Endometrial microvascular endothelial cells (primary cell): ENCODE data around the gene SIK2. TPM values are rescaled to one million over a fixed set of nuclear protein-coding genes. Genes with fewer than 3 reads are reported as not detected.
"Not testable (repeated sequence)": the region's sequence is repeated elsewhere in the genome, so short reads cannot be mapped to it uniquely, and the experiment has no call there.

ENCODE experiments used
- in situ Hi-C: cut with HindIII; loops from 2 replicates; pipeline ENCODE4 v1.10.0; 2017; ENCODE audit warnings: low sequenced_read_pairs, low pct_unique_long_range_greater_than_20kb; ENCODE audit errors: inconsistent ontology term
- total RNA-seq: library from RNA; depleted of rRNA; stranded (reverse); fragments of >200 nt; gene quantifications from one replicate; pipeline ENCODE4 v1.2.3, GENCODE V29; 2015; ENCODE audit errors: inconsistent ontology term

SIK2 gene
- total RNA-seq, 1 donor from 2014 or later, result 8.1 TPM

DNA sequence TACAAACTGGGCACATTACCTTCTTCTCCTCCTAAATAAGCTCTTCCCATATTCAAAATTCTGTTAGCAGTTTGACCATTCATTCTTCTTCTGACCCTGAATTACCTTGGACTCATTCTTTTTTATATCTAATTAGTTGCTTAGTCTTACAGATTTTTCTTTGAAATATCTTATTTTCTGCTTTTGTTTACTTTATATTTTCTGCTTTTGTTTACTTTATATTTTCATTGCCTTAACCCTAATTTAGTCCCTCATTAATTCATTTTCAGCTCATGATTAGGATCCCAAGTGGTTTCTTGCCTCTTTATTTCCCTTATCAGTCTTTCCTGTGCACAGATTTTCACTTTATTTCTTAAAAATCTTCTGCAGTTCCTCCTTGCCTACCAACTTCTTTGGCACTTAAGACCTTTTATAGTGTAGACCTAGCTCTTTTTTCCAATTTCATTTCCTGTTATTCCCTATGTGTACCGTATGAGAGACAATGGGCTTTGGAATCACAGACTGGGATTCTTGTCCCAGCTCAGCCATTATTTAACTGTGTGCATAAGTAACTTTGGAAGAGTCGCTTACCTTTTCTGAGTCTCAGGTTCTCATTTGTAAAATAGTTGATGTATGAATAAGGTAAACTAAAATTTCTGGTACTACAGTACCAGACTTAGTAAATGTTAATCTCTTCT is 39.2 kb downstream of the SIK2 start:
- in situ Hi-C loops, result no loop called here

DNA sequence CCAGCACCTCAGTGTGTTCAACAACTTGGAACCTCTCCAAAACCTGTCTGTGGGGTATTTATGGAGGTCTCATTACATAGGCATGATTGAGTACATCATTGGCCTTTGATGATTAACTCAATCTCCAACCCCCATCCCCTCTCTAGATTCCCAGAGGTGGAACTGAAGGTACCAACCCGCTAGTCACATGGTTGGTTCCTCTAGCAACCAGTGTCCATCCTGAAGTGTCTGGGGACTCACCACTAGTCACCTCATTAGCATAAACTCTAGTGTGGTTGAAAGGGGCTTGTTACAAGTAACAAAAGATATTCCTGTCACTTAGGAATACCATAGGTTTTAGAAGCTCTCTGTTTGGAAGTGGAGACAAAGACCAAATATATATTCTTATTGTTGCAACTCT is 40.3 kb downstream of the SIK2 start:
- in situ Hi-C loops, result no loop called here

DNA sequence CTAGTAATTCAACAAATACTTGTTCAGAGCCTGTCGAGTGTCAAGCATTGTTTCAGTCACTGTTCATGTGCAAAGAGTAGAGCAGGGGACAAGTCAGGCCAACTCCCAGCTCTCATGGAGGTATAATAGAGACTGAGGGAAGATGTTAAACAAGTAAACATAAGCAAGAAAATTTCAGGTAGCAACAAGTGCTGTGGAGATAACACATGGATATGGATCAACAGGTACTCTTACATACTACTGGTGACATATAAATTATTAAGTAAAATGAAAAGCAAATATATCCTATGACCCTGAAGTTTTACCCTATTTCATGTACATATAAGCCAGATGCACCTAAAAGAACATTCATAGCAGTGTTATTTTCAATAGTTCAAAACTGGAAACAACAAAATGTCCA is 42.7 kb downstream of the SIK2 start:
- in situ Hi-C loops, result no loop called here

DNA sequence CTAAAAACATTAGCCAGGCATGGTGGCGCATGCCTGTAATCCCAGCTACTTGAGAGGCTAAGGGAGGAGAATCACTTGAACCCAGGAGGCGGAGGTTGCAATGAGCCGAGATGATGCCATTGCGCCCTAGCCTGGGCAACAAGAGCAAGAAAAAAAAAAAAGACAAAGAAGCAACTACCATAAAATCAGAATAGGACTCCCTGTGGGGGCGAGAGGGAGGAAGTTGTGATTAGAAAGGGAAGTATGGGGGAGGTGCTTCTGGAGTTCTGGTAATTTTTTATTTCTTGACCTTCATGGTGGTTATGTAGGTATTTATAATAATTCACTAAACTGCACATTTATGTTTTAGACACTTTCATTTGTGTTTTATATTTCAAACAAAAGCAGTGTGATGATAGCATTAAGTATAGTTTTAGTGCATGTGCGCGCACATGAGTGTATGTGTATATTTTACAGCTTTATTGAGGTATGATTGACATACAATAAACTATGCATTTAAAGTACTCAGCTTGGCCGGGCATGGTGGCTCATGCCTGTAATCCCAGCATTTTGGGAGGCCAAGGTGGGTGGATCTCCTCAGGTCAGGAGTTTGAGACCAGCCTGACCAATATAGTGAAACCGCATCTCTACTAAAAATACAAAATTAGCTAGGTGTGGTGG is 43.5 kb downstream of the SIK2 start:
- in situ Hi-C loops, result no loop called here

DNA sequence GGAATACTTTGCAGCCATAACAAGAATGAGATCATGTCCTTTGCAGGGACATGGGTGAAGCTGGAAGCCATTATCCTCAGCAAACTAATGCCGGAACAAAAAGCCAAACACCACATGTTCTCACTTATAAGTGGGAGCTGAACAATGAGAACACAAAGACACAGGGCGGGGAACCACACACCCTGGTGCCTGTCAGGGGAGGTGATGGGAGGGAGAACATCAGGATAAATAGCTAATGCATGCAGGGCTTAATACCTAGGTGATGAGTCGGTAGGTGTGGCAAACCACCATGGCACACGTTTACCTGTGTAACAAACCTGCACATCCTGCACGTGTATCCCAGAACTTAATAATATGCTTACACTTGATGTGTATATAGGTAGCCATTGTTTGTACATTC is 49.1 kb downstream of the SIK2 start:
- in situ Hi-C loops, result not testable (repeated sequence)

DNA sequence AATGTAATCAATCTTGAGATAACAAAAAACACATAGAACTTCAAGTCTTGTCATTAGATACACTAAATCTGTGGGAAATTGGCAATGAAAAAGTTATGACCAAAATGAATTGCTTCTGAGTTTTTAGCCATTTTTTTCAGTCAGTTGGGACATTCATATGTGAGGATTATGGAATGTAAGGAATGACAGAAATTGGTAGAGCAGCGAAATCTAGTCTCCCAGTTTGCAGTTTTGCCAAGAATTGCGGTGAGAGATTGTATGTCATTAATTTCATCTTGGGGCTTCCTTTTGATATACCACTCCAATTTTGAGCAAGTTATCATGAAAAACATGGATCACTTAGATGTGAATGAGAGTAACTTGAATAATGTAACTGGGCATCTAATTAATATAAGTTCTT is 49.9 kb downstream of the SIK2 start:
- in situ Hi-C loops, result no loop called here

DNA sequence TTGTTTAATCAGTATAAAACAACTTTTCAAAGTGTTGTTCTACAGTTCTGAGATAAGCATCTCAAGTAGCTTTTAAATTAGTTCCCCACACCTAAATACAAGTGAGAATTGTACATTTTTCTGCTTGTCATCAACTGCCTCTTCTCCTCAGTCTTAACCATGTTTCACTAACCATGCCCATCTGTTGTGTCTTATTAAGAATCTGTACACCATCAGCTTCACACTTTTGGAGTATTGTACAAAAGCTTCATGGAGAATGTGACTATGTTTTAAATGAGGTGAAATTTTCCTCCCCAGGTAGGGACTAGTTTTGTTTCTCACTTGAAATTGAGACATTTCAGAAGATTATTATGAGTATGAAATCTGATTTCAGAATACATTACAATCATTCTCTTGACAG is 52.4 kb downstream of the SIK2 start:
- in situ Hi-C loops, result no loop called here

DNA sequence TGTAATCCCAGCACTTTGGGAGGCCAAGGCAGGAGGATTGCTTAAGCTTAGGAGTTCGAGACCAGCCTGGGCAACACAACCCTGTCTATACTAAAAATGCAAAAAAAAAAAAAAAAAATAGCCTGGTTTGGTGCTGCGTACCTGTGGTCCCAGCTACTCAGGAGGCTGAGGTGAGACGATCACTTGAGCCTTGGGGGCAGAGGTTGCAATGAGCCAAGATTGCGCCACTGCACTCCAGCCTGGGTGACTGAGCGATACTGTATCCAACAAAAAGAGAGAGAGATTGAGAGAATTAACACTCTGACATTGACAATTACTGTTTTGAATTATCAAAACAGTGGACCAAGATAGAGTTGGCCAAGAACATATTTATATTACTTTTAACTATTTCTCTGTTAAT is 53.7 kb downstream of the SIK2 start:
- in situ Hi-C loops, result no loop called here

DNA sequence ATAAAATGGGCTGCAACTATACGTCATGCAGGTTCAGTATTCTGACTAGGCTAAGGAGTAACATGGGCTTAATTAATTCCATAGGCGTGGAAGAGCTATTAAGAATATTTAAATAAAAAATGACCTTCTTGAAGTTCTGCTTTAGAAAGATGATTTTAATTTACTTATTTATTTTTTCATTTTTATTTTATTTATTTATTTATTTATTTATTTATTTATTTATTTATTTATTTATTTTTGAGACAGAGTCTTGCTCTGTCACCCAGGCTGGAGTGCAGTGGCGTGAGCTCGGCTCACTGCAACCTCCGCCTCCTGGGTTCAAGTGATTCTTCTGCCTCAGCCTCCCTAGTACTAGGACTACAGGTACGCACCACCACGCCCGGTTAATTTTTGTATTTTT is 55.7 kb downstream of the SIK2 start:
- in situ Hi-C loops, result not testable (repeated sequence)

DNA sequence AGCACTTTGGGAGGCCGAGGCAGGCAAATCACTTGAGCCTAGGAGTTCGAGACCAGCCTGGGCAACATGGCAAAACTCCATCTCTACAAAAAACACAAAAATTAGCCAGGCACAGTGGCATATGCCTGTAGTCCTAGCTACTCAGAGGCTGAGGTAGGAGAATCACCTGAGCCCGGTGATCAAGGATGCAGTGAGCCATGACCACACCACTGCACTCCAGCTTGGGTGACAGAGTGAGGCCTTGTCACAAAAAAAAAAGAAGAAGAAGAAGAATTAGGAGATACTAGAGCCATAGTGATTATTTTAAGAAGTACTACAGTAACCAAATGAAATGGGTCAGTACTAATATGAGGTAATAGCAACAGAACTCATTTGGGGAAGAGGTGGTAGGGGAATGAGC is 56.2 kb downstream of the SIK2 start:
- in situ Hi-C loops, result not testable (repeated sequence)

DNA sequence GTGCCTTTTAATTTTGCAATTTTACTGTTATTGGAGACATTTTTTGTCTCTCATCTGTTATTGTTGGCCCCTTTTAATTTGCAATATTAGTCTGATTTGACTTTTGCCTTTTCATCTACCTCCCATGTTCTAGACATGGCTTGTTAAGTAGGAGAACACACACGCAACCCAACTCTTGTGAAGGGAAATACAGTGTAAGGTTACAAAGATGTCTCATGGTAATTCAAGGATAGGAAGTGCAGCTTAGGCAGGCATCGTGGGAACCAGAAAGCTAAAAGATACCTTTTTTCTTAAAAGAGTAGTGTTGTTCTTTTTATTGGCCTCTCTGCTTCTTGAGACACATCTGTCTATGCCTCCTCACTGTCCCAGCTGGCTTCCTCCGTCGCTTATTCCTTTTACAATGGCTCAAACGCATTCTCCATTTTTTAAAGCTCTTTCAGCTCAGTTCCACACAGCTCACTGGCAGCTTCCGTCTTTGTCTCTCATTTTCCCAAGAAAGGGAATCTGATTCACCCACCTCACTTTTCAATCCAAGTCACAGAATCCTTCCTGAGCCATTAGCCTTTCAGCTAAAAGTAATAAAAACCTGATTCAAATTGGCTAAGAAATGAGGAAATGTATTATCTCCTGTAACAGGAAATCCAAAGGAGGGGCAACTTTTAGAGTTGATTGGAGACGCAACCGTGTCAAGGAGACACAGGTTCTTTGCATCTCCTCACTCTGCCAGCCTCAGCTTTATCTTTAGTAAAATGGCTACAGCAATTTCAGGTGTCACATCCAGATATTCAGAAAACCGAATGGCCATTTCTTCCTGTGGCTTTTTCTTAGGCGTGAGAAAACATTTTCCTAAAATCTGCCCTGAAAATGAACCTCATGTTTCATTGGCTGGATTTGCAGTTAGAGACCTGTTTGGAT is 57.2 kb downstream of the SIK2 start:
- in situ Hi-C loops, result no loop called here

DNA sequence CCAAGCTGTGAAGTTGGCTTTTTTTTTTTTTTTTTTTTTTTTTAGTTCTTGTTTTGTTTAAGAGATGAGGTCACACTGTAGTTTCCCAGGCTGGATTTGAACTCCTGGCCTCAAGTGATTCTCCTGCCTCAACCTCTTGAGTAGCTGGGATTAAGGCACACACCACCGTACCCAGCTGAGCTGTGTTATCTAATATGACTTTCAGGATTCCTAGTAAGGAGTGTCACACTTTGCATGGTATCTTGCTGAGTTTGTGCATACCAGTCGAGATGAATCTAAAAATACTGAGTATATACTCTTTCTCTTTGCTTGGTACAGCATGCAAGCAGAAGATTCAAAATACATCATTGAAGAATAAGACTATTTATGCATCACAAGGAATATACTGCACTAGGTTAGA is 58.6 kb downstream of the SIK2 start:
- in situ Hi-C loops, result no loop called here

DNA sequence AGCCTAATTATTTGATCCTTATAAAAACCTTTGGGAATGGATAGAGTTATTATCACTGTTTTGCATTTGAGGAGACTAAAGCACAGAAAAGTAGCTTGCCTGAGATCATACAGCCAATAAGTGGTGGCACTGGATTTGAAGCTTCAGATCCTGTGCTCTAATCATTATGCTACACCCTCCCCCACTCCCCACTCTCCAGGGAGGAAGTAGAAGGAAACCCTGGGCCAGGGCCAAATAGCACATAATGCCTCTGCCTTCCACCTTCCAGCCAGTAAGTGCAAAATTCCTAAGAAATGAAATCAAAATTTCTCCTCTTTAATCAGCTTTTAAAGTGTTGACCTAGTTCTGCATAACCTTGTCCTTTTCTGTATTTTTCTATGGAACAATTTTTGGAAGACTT is 61.6 kb downstream of the SIK2 start:
- in situ Hi-C loops, result no loop called here

DNA sequence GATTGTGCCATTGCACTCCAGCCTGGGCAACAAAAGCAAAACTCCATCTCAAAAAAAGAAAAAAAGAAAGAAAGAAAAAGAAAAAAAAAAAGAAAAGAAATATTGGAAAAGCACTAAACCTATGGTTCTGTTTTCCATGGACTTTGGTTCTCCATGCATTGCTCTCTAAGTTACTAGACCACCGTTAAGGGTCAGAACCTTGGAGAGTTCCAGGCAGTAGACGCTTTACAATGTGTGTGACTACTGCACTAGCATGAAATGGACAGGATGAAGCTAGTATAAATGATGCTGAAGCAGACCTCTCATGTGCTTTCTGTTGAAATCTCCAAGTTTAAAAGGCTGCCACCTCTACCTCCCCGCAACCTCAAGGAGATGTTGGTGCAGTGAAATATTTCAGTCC is 63.5 kb downstream of the SIK2 start:
- in situ Hi-C loops, result no loop called here

DNA sequence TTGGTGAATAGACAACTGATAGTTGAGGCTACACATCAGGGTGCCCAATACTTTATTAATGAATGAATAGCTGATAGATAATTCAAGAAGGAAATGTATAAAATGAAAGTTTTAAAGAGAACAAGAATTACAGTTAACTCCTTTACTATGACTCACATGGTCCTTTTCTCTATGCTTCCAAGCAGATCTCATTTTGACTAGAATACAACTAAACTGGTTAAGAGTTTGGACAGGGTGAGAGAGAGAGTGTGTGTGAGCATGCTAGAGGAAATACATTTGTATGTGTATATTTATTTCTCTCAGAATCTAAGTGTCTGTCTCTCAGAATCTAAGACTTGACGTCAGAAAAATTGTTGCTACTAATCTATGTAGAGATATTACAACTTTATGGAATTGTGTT is 66.7 kb downstream of the SIK2 start:
- in situ Hi-C loops, result no loop called here

DNA sequence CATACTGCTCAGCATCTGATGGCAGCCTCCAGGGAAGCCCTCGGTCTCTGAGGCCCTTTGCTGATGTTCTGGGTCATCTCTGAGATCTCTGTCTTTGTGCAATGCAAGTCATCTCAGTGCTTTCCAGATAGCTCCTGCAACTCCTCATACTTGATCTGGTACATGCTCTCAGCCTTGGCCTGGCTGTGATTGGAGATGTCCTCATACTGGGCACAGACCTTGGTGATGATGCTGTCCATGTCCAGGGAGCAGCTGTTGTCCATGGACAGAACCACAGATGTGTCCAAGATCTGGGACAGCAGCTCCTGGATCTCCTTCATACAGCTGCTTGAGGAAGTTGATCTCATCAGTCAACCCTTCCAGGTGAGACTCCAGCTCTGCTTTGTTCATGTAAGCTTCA is 69.1 kb downstream of the SIK2 start:
- in situ Hi-C loops, result no loop called here

DNA sequence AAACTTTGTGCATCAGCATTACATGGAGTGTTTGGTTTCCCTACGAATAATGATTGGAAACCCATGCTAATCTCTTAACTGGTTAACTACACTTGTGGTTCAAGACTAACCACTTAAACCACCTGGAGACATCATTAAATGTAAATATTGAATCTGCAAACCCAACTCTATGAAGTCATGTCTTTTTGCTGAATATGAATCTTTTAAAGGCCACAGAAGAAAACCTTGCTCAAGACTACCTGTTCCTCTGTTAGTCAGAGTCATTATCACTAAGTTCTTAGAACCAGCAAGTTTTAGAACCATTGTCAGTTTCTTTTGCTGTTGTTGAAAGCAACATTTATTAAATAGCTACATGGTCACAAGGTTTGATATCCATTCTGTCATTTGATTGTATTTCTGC is 70.7 kb downstream of the SIK2 start:
- in situ Hi-C loops, result no loop called here

DNA sequence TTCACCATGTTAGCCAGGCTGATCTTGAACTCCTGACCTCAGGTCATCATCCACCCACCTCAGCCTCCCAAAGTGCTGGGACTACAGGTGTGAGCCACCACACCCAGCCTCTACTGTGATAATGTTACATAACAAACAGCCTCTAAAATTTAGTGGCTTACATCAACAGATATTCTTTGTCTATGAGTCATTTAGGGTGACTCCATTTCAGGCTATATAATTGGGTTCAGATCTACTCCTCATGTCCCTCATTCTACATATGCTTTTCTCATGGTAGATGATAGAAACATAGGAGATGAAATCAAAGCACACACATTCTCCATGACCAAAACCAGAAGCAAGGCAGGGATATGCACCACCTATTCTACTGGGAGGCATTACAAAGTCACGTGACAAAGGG is 72.7 kb downstream of the SIK2 start:
- in situ Hi-C loops, result no loop called here

DNA sequence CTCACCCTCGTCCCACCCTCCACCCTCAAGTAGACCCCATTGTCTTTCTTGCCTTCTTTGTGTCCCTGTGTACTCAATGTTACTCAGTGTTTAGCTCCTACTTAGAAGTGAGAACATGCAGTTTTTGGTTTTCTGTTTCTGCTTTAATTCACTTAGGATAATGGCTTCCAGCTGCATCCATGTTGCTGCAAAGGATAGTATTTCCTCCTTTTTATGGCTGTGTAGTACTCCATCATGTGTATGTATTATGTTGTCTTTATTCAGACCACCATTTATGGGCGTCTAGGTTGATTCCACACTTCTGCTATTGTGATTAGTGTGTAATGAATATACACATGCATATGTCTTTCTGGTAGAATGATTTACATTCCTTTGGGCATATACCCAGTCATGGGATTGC is 73.6 kb downstream of the SIK2 start:
- in situ Hi-C loops, result no loop called here
